ENCODE data around the gene PCDH19.

Gene PCDH19, protein sequence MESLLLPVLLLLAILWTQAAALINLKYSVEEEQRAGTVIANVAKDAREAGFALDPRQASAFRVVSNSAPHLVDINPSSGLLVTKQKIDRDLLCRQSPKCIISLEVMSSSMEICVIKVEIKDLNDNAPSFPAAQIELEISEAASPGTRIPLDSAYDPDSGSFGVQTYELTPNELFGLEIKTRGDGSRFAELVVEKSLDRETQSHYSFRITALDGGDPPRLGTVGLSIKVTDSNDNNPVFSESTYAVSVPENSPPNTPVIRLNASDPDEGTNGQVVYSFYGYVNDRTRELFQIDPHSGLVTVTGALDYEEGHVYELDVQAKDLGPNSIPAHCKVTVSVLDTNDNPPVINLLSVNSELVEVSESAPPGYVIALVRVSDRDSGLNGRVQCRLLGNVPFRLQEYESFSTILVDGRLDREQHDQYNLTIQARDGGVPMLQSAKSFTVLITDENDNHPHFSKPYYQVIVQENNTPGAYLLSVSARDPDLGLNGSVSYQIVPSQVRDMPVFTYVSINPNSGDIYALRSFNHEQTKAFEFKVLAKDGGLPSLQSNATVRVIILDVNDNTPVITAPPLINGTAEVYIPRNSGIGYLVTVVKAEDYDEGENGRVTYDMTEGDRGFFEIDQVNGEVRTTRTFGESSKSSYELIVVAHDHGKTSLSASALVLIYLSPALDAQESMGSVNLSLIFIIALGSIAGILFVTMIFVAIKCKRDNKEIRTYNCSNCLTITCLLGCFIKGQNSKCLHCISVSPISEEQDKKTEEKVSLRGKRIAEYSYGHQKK (N-terminal part only)

DNA sequence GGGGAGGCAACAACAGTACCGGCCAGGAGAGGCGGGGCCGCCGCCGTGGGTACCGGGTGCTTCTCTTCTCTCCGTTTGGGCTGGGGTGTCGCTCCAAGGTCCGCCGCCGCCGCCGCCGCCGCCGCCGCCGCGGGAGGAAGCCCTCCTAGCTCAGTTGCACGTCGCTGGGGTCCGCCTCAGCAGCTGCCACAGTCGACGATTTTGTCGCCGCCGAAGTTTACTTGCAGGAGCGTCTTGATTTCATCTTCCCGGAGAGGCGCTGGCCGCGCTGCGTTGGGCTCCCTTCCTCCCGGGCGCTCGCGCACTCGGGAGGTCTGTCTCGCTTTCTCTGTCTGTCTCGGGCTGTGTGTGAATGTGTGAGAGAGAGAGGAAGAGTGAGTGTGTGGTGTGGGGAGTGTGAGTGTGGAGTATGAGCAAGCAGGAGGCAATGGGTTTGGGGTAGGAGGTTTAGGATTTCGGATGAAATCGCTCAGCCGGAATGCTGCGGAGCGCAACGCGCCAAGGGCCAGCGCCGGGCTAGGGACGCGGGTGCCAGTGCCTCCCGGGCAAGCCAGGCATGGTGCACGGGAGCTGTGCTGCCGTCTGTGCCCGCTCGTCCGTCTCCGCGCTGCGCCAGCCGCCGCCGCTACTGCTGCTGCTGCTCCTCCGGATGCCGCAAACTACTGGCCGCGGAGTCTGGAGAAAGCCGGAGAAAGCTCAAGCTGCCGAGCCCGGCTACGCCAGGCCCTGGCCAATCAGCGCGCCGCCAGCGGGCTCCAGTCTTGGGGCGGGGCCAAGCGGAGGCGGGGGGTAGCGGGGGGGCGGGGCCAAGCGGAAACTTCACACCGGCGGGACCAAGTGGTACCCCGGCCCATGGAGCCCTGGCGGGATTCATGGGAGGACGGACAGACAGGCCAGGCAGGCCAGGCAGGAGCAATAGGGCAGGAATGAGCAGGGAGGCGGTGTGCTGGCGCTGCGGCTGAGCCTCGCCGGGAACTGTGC is at the start of gene PCDH19:
TSS of gene PCDH19 (minus strand) at position 664 of the 981 bp plus-strand sequence. CDS start 1,676 bp downstream, outside the sequence.
- TF ChIP-seq, protein P1, sequence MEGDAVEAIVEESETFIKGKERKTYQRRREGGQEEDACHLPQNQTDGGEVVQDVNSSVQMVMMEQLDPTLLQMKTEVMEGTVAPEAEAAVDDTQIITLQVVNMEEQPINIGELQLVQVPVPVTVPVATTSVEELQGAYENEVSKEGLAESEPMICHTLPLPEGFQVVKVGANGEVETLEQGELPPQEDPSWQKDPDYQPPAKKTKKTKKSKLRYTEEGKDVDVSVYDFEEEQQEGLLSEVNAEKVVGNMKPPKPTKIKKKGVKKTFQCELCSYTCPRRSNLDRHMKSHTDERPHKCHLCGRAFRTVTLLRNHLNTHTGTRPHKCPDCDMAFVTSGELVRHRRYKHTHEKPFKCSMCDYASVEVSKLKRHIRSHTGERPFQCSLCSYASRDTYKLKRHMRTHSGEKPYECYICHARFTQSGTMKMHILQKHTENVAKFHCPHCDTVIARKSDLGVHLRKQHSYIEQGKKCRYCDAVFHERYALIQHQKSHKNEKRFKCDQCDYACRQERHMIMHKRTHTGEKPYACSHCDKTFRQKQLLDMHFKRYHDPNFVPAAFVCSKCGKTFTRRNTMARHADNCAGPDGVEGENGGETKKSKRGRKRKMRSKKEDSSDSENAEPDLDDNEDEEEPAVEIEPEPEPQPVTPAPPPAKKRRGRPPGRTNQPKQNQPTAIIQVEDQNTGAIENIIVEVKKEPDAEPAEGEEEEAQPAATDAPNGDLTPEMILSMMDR (IDR thresholded peaks at IDR 0.05), result no peak

DNA sequence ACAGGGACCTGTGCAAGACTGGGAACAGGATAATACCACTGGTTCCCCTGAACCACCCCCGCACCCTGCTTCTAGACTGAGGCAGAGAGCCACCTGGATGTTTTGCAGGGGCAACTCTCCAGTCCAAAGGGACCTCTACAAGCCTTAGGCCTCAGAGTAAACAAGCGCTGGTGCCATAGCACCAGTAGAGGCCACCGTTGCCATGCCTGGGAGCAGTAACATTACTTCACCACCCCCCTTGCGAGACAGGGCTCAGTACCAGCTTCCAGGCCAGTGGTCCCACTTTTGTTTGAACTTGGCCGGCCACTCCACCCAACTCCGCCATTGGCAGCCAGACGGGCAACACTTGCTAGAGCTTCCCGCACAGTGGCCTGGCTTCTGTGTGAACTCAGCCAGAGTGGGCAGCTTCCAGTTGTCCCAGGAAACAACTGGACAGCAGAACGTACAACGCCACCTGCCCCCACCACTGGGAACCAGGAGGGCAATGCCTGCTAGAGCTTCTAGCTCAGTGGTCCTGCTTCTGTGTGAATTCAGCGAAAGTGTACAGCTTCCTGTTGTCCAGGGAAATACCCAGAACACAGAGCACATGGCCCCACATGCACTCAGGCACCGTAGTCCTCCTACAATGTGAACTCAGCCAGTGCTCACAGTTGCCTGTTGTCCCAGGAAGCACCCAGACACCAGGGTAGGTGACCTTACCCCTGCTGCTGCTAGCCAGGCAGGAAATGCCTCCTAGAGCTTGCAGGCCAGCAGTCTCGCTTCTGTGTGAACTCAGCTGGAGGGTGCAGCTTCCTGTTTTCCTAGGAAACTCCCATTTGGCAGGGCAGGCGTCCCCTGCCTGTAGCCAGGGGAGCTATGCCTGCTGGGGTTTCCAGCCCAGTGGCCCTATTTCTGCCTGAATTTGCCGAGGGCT is 39.9 kb upstream of the PCDH19 start:
- TF ChIP-seq, protein P1 (IDR thresholded peaks at IDR 0.05), result no peak

DNA sequence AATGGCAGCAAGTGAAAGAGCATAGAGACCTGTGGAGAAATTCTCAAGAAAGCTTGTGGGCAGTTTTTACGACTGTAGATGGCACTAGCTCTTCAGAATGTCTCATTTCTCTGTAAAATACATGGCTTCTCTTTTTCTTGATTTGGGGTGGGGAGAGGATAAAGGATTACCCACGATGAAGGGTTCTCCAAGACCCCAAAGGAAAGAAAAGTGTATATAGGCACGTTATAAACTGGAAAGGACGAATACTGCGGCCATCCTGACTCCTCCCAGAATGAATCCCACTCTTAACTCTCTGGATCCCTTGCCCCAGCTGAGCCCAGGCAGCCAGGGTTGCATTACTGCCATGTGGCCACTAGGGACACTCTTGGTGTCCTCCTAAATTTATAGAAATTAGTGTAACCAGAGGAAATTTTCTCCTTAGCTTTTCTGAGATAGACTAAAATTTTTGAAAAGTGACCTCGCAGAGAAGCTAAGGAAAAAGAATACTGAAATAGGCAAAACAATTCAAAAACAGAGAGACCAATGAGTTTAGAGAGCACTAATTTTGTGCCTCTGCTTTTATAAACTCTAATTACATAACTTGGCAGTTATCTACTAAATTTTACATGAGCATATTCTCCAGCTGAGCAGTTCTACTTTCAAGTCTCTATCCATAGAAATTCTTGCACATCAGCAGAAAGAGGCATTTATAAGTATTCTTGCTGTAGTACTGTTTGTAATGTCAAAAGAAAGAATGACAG is 37.8 kb upstream of the PCDH19 start:
- TF ChIP-seq, protein P1 (IDR thresholded peaks at IDR 0.05), result peak; percentile 74

DNA sequence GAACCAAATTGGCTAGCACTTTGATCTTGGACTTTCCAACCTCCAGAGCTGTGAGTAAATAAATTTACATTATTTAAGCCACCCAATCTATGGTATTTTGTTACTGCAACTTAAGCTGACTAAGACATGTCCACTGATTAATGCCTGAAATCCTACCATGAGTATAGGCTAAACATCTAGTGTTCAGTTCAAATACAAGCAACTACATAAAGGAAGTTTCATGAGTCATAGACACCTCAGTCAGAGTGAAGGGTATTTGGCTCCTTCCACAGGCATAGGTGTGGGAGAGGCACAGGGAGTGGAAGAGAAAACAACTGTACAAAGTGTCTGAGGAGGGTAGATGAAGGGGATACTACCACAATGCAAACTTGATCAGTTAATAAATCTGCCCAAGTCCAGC is 35.5 kb upstream of the PCDH19 start:
- TF ChIP-seq, protein P1 (IDR thresholded peaks at IDR 0.05), result no peak

DNA sequence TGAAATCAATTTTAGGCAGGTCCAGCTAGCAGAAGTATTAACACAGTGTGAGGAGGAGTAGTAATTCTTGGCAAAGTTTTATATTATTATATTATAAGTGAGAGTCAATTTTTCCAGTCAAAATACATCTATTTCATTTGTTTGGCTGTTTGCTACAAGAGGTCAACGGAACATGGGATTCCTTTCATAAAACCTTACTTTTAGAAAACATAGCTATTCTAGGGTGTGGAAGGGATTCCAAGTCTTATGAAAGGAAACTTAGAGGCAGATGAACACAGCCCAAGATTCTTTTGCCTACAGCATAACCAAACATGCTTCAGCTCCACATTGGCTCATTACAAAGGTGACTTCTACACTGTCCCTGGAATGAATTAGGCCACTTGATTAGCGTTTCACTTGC is 29.9 kb upstream of the PCDH19 start:
- TF ChIP-seq, protein P1 (IDR thresholded peaks at IDR 0.05), result no peak

DNA sequence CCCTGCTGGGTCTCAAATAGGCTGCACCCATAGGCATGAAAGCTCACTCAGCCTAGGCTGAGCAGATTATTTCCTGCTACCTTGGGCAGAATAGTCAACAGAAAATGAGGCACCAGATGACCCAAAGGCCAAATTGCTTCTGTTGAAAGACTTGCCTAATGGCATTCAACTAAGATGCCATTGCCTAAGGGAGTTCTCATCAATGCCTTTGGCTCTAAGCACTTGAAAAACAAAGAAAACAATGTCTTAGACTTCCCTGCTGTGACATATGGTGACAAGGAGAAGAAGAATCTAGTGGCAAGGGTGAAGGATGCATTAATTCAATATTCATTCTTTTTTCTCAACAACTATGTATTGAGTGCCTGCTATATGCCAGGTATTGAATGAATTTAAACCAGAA is 25.7 kb upstream of the PCDH19 start:
- TF ChIP-seq, protein P1 (IDR thresholded peaks at IDR 0.05), result no peak
